Prostate gland (tissue), 2 donors: ENCODE data around the gene VSNL1. TPM values are rescaled to one million over a fixed set of nuclear protein-coding genes. Genes with fewer than 3 reads are reported as not detected.

ENCODE experiments used
- DNase-seq: peaks from one replicate; pipeline ENCODE4 v3.0.0-alpha.2; 2019; ENCODE audit warnings: low spot score
- H3K27ac ChIP-seq, 2 donors: fragments of 200-600 bp; sonication (generic); 2 replicates each; pipeline ENCODE4 v1.5.1; 2017 to 2019
- H3K27me3 ChIP-seq: fragments of 200-600 bp; sonication (generic); replicated peaks from 2 replicates; pipeline ENCODE4 v1.5.1; 2019; ENCODE audit not compliant: insufficient read depth
- H3K36me3 ChIP-seq, 2 donors: fragments of 200-600 bp; sonication (generic); 1 replicate in 1 of 2; 2 replicates in 1 of 2; pipeline versions ENCODE4 v1.5.1 to v1.8.1; 2017 to 2019
- H3K4me1 ChIP-seq: fragments of 200-600 bp; sonication (generic); replicated peaks from 2 replicates; pipeline ENCODE4 v1.5.1; 2019
- H3K4me3 ChIP-seq, 2 donors: fragments of 200-600 bp; sonication (generic); 2 replicates each; pipeline ENCODE4 v1.5.1; 2017 to 2019
- H3K9me3 ChIP-seq: fragments of 200-600 bp; sonication (generic); 2 replicates; pipeline ENCODE4 v1.5.1; 2017
- CTCF ChIP-seq, 4 experiments: fragments of 200-600 bp in 2 of 4; fragments of 450-650 bp in 2 of 4; sonication (generic) in 2 of 4; IDR thresholded peaks; 1 replicate in 3 of 4; 2 replicates in 1 of 4; pipeline ENCODE4 v1.5.1; 2016 to 2019; ENCODE audit warnings: antibody characterized with exemption in 4 of 4, mild to moderate bottlenecking in 2 of 4, moderate library complexity in 2 of 4
- POLR2A ChIP-seq: fragments of 450-650 bp; IDR thresholded peaks from one replicate; pipeline ENCODE4 v1.6.1; 2016; ENCODE audit warnings: antibody characterized with exemption, mild to moderate bottlenecking
- POLR2AphosphoS5 ChIP-seq: sonication (generic); formaldehyde crosslinking; IDR thresholded peaks from one replicate; pipeline ENCODE4 v1.6.1; 2017; ENCODE audit warnings: antibody characterized with exemption
- WGBS: methylation state at CpG from one replicate; pipeline ENCODE4 v1.1.5; 2018; 5-methylcytosine and 5-hydroxymethylcytosine counted together
- intact Hi-C: fragments of 100-400 bp; cut with DNase I; formaldehyde crosslinking; loops from one replicate; pipeline ENCODE4 v1.14.2; 2022
- total RNA-seq, 2 donors: library from RNA; depleted of rRNA; stranded (reverse); fragments of >200 nt; gene quantifications; one replicate each; pipeline ENCODE4 v1.1.0, GENCODE V29; 2016

The VSNL1 gene
- total RNA-seq, 2 donors from 2014 or later, result 4.4 to 11.7 TPM

DNA sequence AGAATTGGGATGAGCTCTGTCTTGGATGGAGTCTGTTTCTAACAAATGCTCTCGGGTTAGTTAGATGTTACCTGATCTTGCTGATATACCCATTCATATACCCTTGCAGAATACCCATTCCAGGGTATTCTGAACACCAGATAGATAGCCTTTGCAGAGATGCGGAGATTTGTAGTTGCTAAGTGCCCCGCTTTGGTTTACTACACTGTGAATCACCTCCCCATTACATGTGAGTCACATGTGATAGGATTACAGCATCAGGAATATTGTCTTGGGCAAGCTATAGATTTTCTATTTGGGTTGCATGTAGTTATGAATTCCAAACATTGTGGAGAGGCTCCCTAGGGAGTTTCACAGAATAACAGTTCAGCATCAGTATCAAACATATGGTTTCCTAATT, 3.8 kb downstream of the VSNL1 start:
- DNase-seq, result no peak
- 69% methylated on average over 3 of the region's 3 CpGs for WGBS
- peaks cover 3% of the 10 kb centered on the region for H3K4me1 ChIP-seq
- H3K27ac ChIP-seq, result no peak overlapping the region
- TF ChIP-seq POLR2A (no peak), CTCF (IDR thresholded peaks at IDR 0.05) (no peak), POLR2AphosphoS5 (no peak)
- peaks cover 15% of the 10 kb centered on the region for H3K27me3 ChIP-seq
- no peaks in the 10 kb centered on the region for H3K36me3 ChIP-seq
- intact Hi-C loops, result no loop called here
- H3K4me3 ChIP-seq, result no peak overlapping the region
- no peaks in the 10 kb centered on the region for H3K9me3 ChIP-seq

DNA sequence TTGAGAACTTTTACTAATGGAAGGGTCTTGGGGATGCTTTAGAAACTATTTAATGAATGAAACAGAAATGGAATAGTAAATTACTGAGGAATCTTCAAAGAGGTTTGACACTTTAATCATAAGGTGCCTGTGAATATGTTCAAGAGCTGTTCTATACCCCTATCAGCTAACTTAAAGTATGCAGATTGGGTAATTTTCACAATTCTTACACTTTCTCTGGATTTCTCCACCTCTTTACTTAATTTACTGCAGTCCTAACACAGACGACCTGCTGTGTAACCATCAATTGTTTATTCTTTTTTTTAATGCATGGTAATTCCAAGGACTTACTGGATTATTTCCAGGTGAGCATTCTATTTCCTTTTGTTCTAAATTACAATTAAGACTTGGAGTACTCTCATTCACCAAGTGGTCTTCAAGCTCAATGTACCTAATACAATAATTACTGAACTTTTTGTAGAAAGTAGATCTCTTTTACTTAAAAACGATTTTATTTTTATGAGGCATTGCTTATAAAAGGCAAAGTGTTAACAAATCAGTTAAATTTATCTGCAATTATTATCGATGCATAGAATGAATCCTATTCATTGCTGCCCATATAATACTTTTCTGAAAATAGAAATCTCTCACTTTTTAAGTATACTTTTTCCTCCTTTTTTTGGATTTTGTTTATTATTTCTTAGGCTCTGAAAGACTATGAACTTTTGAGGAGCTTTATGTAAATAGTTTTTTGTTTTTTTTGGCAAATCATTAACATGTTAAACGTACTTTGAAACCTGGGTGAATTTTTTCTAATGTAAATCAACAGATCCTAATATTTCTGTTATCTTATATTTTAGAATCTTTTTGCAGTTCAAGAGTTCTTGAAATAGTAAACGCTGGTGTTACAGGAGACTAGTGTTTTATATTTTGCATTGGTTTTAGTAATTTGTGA, 5.5 kb downstream of the VSNL1 start:
- H3K4me1 ChIP-seq, result no peaks in the 10 kb centered on the region
- H3K4me3 ChIP-seq, result no peak overlapping the region
- no peak overlapping the region for H3K27ac ChIP-seq
- H3K9me3 ChIP-seq, result no peaks in the 10 kb centered on the region
- DNase-seq, result no peak
- H3K27me3 ChIP-seq, result peaks cover 10% of the 10 kb centered on the region
- H3K36me3 ChIP-seq, result no peaks in the 10 kb centered on the region
- 31% methylated on average over 5 of the region's 5 CpGs for WGBS
- intact Hi-C loops, result no loop called here
- TF ChIP-seq POLR2AphosphoS5, result no peak
- TF ChIP-seq CTCF (IDR thresholded peaks at IDR 0.05), result no peak
- TF ChIP-seq POLR2A, result no peak

GRCh38 chr2:17547237-17547636, 6.7 kb downstream of the VSNL1 start:
- WGBS, result 35% methylated on average over 2 of the region's 2 CpGs
- H3K27ac ChIP-seq, result no peak overlapping the region
- no peaks in the 10 kb centered on the region for H3K4me1 ChIP-seq
- intact Hi-C loops, result no loop called here
- no peaks in the 10 kb centered on the region for H3K36me3 ChIP-seq
- H3K9me3 ChIP-seq, result no peaks in the 10 kb centered on the region
- no peak overlapping the region for H3K4me3 ChIP-seq
- peaks cover 4% of the 10 kb centered on the region for H3K27me3 ChIP-seq
- DNase-seq, result peak; percentile 10
- TF ChIP-seq CTCF (IDR thresholded peaks at IDR 0.05), result no peak
- peak; percentile 69 for TF ChIP-seq POLR2AphosphoS5

DNA sequence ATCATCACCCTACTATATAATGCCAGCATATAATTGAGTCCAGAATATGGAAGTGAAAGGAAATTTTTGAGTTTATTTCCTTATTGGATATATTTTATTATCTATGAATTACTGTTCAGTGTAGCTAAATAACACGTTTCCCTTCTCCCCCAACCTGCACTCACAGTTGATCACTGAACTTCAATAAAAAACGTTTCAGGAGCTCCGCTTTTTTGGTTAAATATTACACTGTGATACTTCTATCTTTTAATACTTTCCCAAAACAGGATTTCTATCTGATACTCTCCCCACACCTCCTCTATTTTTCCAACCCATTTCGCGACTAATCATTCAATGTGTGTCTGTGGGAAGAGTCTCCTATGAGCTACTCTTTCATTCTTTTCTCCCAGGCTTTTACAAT, 7.2 kb downstream of the VSNL1 start:
- Histone ChIP-seq H3K4me1 (no peaks in the 10 kb centered on the region), H3K27ac (no peak overlapping the region), H3K4me3 (no peak overlapping the region), H3K36me3 (no peaks in the 10 kb centered on the region), H3K9me3 (no peaks in the 10 kb centered on the region), H3K27me3 (no peaks in the 10 kb centered on the region)
- 60% methylated on average over 5 of the region's 5 CpGs for WGBS
- no peak for DNase-seq
- TF ChIP-seq POLR2A (no peak), POLR2AphosphoS5 (no peak), CTCF (IDR thresholded peaks at IDR 0.05) (no peak)
- intact Hi-C loops, result no loop called here

GRCh38 chr2:17550907-17551306, 10.4 kb downstream of the VSNL1 start:
- 90% methylated on average over 2 of the region's 2 CpGs for WGBS
- Histone ChIP-seq H3K36me3 (no peaks in the 10 kb centered on the region), H3K27me3 (no peaks in the 10 kb centered on the region), H3K4me3 (no peak overlapping the region), H3K4me1 (no peaks in the 10 kb centered on the region), H3K27ac (no peak overlapping the region), H3K9me3 (no peaks in the 10 kb centered on the region)
- TF ChIP-seq POLR2A (no peak), CTCF (IDR thresholded peaks at IDR 0.05) (no peak), POLR2AphosphoS5 (no peak)
- no peak for DNase-seq
- intact Hi-C loops, result no loop called here
